Endothelial cell of umbilical vein (primary cell): ENCODE measurements around the gene LAMA4. TPM values are rescaled to one million over a fixed set of nuclear protein-coding genes. Genes with fewer than 3 reads are reported as not detected.
A peak's percentile ranks its signal among the peaks of the same experiment; 100 is the strongest.

Experiments used
- BruUV-seq: library from RNA; stranded (reverse); fragments of 400-500 nt; replicated peaks from 2 replicates; lab custom pipeline; 2021; lab: Mats Ljungman, UMichigan
- CTCF ChIA-PET: fragments of 300-600, 350-600 bp; sonication (Branson Sonifier 250); formaldehyde crosslinking; loops from one replicate; lab custom pipeline; 2021; ENCODE audit warnings: antibody characterized with exemption, inconsistent platforms; lab: Charles Lee
- POLR2A ChIA-PET: fragments of 300-600, 350-600 bp; sonication (Branson Sonifier 250); formaldehyde crosslinking; loops from one replicate; lab custom pipeline; 2021; ENCODE audit warnings: antibody characterized with exemption, inconsistent platforms; lab: Charles Lee
- DNase-seq: peaks from one replicate; pipeline ENCODE4 v3.0.0-alpha.2; 2011; ENCODE audit warnings: low read depth, low spot score
- FAIRE-seq: peaks from 2 replicates; lab custom pipeline; 2011; peaks lifted over from hg19 to GRCh38; lab: Jason Lieb, UNC
- H2AFZ ChIP-seq: 2 replicates; pipeline ENCODE4 v1.6.0; 2012; ENCODE audit warnings: low read depth, low read length, control low read depth, inconsistent platforms
- H3K27ac ChIP-seq: 2 replicates; pipeline ENCODE4 v1.5.1; 2011; ENCODE audit warnings: low read depth, mild to moderate bottlenecking, control low read depth, low read length, moderate library complexity; ENCODE audit not compliant: insufficient read depth
- H3K27me3 ChIP-seq, 2 experiments: 2 replicates each; pipeline versions ENCODE4 v1.6.0 to v1.6.1; 2011; ENCODE audit warnings: low read length in 2 of 2, mixed read lengths in 1 of 2; ENCODE audit not compliant: control insufficient read depth in 2 of 2, insufficient read depth in 2 of 2
- H3K36me3 ChIP-seq, 2 experiments: 2 replicates in 1 of 2; 3 replicates in 1 of 2; pipeline ENCODE4 v1.5.1; 2011; ENCODE audit warnings: low read length in 2 of 2, mild to moderate bottlenecking in 1 of 2, moderate library complexity in 1 of 2; ENCODE audit not compliant: control insufficient read depth in 2 of 2, insufficient read depth in 2 of 2; ENCODE audit errors: extremely low read depth in 1 of 2
- H3K4me1 ChIP-seq: 3 replicates; pipeline ENCODE4 v1.5.1; 2011; ENCODE audit warnings: mild to moderate bottlenecking, low read length; ENCODE audit not compliant: control insufficient read depth, insufficient read depth; ENCODE audit errors: extremely low read depth
- H3K4me2 ChIP-seq: 2 replicates; pipeline ENCODE4 v1.6.1; 2011; ENCODE audit warnings: low read length, control low read depth, mixed read lengths; ENCODE audit not compliant: insufficient read depth
- H3K4me3 ChIP-seq, 3 experiments: fragments of 200-600 bp in 1 of 3; sonication (generic), shearing (Covaris generic) in 1 of 3; replicated peaks in 1 of 3; 2 replicates each; pipeline ENCODE4 v1.5.1; 2011 to 2016; ENCODE audit warnings: control low read depth in 3 of 3, low read length in 3 of 3, mild to moderate bottlenecking in 2 of 3, inconsistent platforms in 1 of 3, low read depth in 1 of 3, moderate library complexity in 1 of 3; ENCODE audit not compliant: insufficient read depth in 1 of 3
- H3K79me2 ChIP-seq: 2 replicates; pipeline ENCODE4 v1.6.0; 2012; ENCODE audit warnings: low read length, inconsistent platforms; ENCODE audit not compliant: control insufficient read depth, insufficient read depth
- H3K9ac ChIP-seq: replicated peaks from 2 replicates; pipeline ENCODE3; 2011; ENCODE audit warnings: low read length, control low read depth; ENCODE audit not compliant: insufficient read depth; ENCODE audit errors: extremely low read depth
- H3K9me1 ChIP-seq: replicated peaks from 3 replicates; pipeline ENCODE4 v1.6.0; 2011; ENCODE audit warnings: mild to moderate bottlenecking, low read length; ENCODE audit not compliant: control insufficient read depth, insufficient read depth; ENCODE audit errors: extremely low read depth
- H3K9me3 ChIP-seq: replicated peaks from 2 replicates; pipeline ENCODE4 v1.5.1; 2012; ENCODE audit warnings: low read length, inconsistent platforms; ENCODE audit not compliant: control insufficient read depth, insufficient read depth
- H4K20me1 ChIP-seq: replicated peaks from 2 replicates; pipeline ENCODE3; 2011; ENCODE audit warnings: mild to moderate bottlenecking, low read length; ENCODE audit not compliant: control insufficient read depth, insufficient read depth; ENCODE audit errors: extremely low read depth
- CTCF ChIP-seq, 2 donors: IDR thresholded peaks; 1 replicate in 1 of 2; 2 replicates in 1 of 2; pipeline ENCODE4 v1.5.1; 2011; ENCODE audit warnings: low read length in 2 of 2, mild to moderate bottlenecking in 2 of 2, moderate library complexity in 2 of 2, control low read depth in 1 of 2, inconsistent platforms in 1 of 2, low read depth in 1 of 2; ENCODE audit not compliant: insufficient read depth in 1 of 2; ENCODE audit errors: extremely low read depth in 1 of 2
- EZH2 ChIP-seq: IDR thresholded peaks from 2 replicates; pipeline ENCODE4 v1.6.1; 2012; ENCODE audit warnings: borderline replicate concordance, low read depth, mild to moderate bottlenecking, moderate library complexity, low read length, inconsistent platforms; ENCODE audit not compliant: severe bottlenecking
- FOS ChIP-seq: IDR thresholded peaks from 2 replicates; pipeline ENCODE4 v1.6.1; 2011; ENCODE audit warnings: mild to moderate bottlenecking, low read length, moderate library complexity, borderline replicate concordance; ENCODE audit not compliant: insufficient read depth
- GATA2 ChIP-seq: IDR thresholded peaks from 2 replicates; pipeline ENCODE4 v1.7.0; 2011; ENCODE audit warnings: low read depth, mild to moderate bottlenecking, moderate library complexity, mixed read lengths, low read length; ENCODE audit not compliant: insufficient read length, insufficient read depth
- JUN ChIP-seq: IDR thresholded peaks from 2 replicates; pipeline ENCODE4 v1.6.1; 2011; ENCODE audit warnings: borderline replicate concordance, low read depth; ENCODE audit not compliant: insufficient read length, insufficient read depth
- MAX ChIP-seq: IDR thresholded peaks from 2 replicates; pipeline ENCODE4 v1.6.1; 2011; ENCODE audit not compliant: insufficient read depth, insufficient read length
- MYC ChIP-seq: IDR thresholded peaks from one replicate; pipeline ENCODE4 v1.6.1; 2011; ENCODE audit warnings: mild to moderate bottlenecking, low read depth, low read length
- POLR2A ChIP-seq: IDR thresholded peaks from 2 replicates; pipeline ENCODE4 v1.6.1; 2012; ENCODE audit warnings: low read depth, mild to moderate bottlenecking, control low read depth, low read length
- POLR2AphosphoS5 ChIP-seq: IDR thresholded peaks from 2 replicates; pipeline ENCODE4 v1.6.1; 2012; ENCODE audit warnings: low read depth, mild to moderate bottlenecking, control low read depth, low read length, moderate library complexity; ENCODE audit not compliant: insufficient read depth
- dilution Hi-C: fragments of 300-500 bp; cut with MboI; formaldehyde crosslinking; loops from one replicate; pipeline ENCODE4 v1.15.0; 2019; ENCODE audit warnings: low sequenced_read_pairs; ENCODE audit not compliant: extremely low pct_ligation_motif_present
- intact Hi-C: fragments of 100-400 bp; cut with micrococcal nuclease; formaldehyde crosslinking; loops from one replicate; pipeline ENCODE4 v1.10.0; 2022
- polyA plus RNA-seq, 4 experiments: library from polyadenylated mRNA; depleted of rRNA in 3 of 4; stranded (reverse) in 3 of 4; unstranded in 1 of 4; fragments of >200 nt; gene quantifications; 2 replicates each; pipeline versions ENCODE4 v1.2.1 to v1.2.3, GENCODE V29; 2011 to 2012; ENCODE audit warnings: missing spikeins in 1 of 4
- total RNA-seq: library from RNA; stranded (reverse); gene quantifications from 2 replicates; pipeline ENCODE4 v1.2.3, GENCODE V29; 2021

LAMA4 gene
- total and polyA plus RNA-seq, 2 donors (not counting 3 experiments of a cell fraction or from before 2014, with no cell fraction given) = 384 to 629 TPM

GRCh38 chr6:112145080-112145573 lies 109.2 kb downstream of the LAMA4 start:
- POLR2A ChIA-PET = no interaction called here
- no peaks in the 10 kb centered on the region for H3K79me2 ChIP-seq
- peak overlapping the region; percentile 3 for H3K27ac ChIP-seq
- H4K20me1 ChIP-seq = no peaks in the 10 kb centered on the region
- intact Hi-C loops = no loop called here
- no peak overlapping the region for H3K4me2 ChIP-seq
- CTCF ChIA-PET = interaction anchor here (2.2 kb wide), 1 partner anchor 34 kb away, joined by 6 read pairs; no protein-coding TSS in a partner anchor
- DNase-seq = peak; percentile 67
- no peaks in the 10 kb centered on the region for H3K27me3 ChIP-seq
- H3K4me1 ChIP-seq = peaks cover 3% of the 10 kb centered on the region
- no peak overlapping the region for H3K4me3 ChIP-seq
- no peak overlapping the region for H3K9ac ChIP-seq
- H3K9me3 ChIP-seq = no peaks in the 10 kb centered on the region
- no peak overlapping the region for H2AFZ ChIP-seq
- BruUV-seq = TSS peak; percentile 47
- no peaks in the 10 kb centered on the region for H3K9me1 ChIP-seq
- TF ChIP-seq POLR2AphosphoS5 (peak; percentile 14), EZH2 (no peak)
- dilution Hi-C loops = no loop called here
- H3K36me3 ChIP-seq = peaks cover 48 to 67% of the 10 kb centered on the region in 2 experiments
- FAIRE-seq = no peak

- peaks cover 3% of the 10 kb centered on the region for H3K4me1 ChIP-seq
- no peak for TF ChIP-seq JUN
- TF ChIP-seq EZH2 = no peak
- TF ChIP-seq POLR2AphosphoS5 = no peak
- TF ChIP-seq POLR2A = no peak
- TF ChIP-seq GATA2 = no peak
- TF ChIP-seq FOS = no peak
- no peak for TF ChIP-seq MAX
- TF ChIP-seq MYC = no peak
- TF ChIP-seq CTCF (IDR thresholded peaks at IDR 0.05; ENCODE audit: extremely low read depth in 1 of 2, insufficient read depth in 1 of 2, low read depth in 1 of 2, low read length in 2 of 2) = no peak
- no peaks in the 10 kb centered on the region for H3K79me2 ChIP-seq
- H3K9me3 ChIP-seq = no peaks in the 10 kb centered on the region
- no peaks in the 10 kb centered on the region for H4K20me1 ChIP-seq
- no peak overlapping the region for H3K27ac ChIP-seq
- dilution Hi-C loops (no loop called here), intact Hi-C loops (no loop called here)
- no peak overlapping the region for H3K4me3 ChIP-seq
- H3K4me2 ChIP-seq = no peak overlapping the region
- no TSS peak for BruUV-seq
- ChIA-PET CTCF (interaction anchor here (0.8 to 2.2 kb wide), 3 partner anchors 14 to 124 kb away, joined by 3 to 6 read pairs (median 3); no protein-coding TSS in a partner anchor), POLR2A (no interaction called here)
- no peak overlapping the region for H3K9ac ChIP-seq
- H3K9me1 ChIP-seq = no peaks in the 10 kb centered on the region
- no peak for DNase-seq
- no peak overlapping the region for H2AFZ ChIP-seq
- H3K27me3 ChIP-seq = no peaks in the 10 kb centered on the region
- FAIRE-seq = no peak
- H3K36me3 ChIP-seq = peaks cover 49 to 67% of the 10 kb centered on the region in 2 experiments
These were observed 110.0 kb downstream of the LAMA4 start for GRCh38 chr6:112144145-112144926.
